ENCODE data around the gene DCAF8. TPM values are rescaled to one million over a fixed set of nuclear protein-coding genes. Genes with fewer than 3 reads are reported as not detected.

DCAF8 gene
- total RNA-seq, 6 experiments from 2014 or later, result 80.2 to 137 (median 110) TPM

- Histone ChIP-seq H3K27me3 (no peaks in the 10 kb centered on the region), H3K36me3 (no peaks in the 10 kb centered on the region), H3K27ac (peak overlapping the region; percentile 85 to 98 (median 97)), H3K4me3 (peak overlapping the region; percentile 83 to 92 (median 85)), H3K9me3 (no peaks in the 10 kb centered on the region), H3K4me1 (peaks cover 0 to 72% (median 19%) of the 10 kb centered on the region in 4 donors)
- 27% methylated on average over 6 of the region's 6 CpGs for WGBS (ENCODE audit: insufficient coverage, low coverage, low lambda C conversion rate, missing lambda C conversion rate)
- TF ChIP-seq POLR2A (IDR thresholded peaks at IDR 0.05) (no peak), CTCF (IDR thresholded peaks at IDR 0.05) (no peak)
- no peak for ATAC-seq
- no peak for DNase-seq
- intact Hi-C loops (cut with DNase I), result no loop called here
Measured at GRCh38 chr1:160260406-160261382, 1.7 kb downstream of the DCAF8 start.

DNA sequence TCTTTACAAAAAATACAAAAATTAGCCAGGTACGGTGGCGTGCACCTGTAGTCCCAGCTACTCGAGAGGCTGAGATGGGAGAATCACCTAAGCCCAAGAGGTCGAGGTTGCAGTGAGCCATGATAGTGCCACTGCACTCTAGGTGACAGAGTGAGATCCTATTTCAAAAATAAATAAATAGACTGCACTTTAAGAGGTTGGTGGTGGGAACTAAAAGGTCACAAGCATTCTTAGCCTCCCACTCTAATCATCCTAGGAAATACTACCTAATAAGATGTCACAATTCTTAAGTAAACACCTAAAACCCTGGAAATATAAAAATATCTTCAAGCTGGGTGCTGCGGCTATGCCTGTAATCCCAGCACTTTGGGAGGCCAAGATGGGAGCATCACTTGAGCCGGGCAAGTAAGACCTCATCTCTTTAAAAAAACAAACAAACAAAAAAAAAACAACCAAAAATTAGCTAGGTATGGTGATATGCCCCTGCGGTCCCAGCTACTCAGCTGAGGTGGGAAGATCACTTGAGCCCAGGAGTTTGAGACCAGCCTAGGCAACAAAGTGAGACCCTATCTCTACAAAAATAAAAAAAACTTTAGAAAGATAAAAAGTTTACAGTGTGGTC, 4.1 kb downstream of the DCAF8 start:
- intact Hi-C loops (cut with DNase I), result loop anchor here in 1 of 2 donors (10.0 kb wide), 1 partner anchor 63 kb away; the partner anchor contains the start of gene CASQ1
- ATAC-seq, result no peak

DNA sequence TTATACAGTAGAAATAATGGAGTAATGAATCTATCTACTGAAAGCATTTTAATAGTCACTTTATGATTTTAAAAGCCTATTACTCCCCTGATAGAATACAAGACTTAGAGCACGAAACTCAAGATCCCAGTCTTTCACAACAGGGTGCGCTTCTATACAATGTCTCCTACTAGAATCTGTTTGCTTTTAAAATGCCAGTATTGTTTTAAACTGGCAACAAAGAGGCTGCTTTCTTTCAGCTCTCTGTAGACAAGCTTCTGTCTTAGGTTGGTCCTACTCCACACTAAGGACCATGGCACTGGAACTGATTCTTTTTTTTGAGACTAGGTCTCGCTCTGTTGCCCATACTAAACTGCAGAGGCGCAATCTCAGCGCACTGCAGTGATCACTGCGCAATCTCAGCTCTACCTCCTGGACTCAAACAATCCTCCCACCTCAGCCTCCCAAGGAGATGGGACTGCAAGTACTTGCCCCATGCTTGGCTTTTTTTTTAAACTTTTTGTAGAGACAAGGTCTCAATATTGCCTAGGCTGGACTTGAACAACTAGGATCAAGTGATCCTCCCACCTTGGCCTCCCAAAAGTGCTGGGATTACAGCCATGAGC, 4.8 kb downstream of the DCAF8 start:
- no peak for TF ChIP-seq CTCF (IDR thresholded peaks at IDR 0.05)
- no peak for TF ChIP-seq POLR2A (IDR thresholded peaks at IDR 0.05)
- Histone ChIP-seq H3K9me3 (no peaks in the 10 kb centered on the region), H3K36me3 (peaks cover 0 to 5% (median 0%) of the 10 kb centered on the region in 4 donors), H3K4me3 (no peak overlapping the region), H3K27me3 (no peaks in the 10 kb centered on the region), H3K4me1 (peaks cover 0 to 50% (median 12%) of the 10 kb centered on the region in 4 donors), H3K27ac (no peak overlapping the region)
- WGBS (ENCODE audit: insufficient coverage, low coverage, low lambda C conversion rate, missing lambda C conversion rate), result 75% methylated on average over 6 of the region's 6 CpGs
- intact Hi-C loops (cut with DNase I), result loop anchor here in 1 of 2 donors (10.0 kb wide), 1 partner anchor 63 kb away; the partner anchor contains the start of gene CASQ1
- no peak for ATAC-seq
- DNase-seq, result no peak

More for the DNA sequence above, 4.1 kb downstream of the DCAF8 start:
- no peak overlapping the region for H3K27ac ChIP-seq
- no peaks in the 10 kb centered on the region for H3K27me3 ChIP-seq
- TF ChIP-seq POLR2A (IDR thresholded peaks at IDR 0.05), result no peak
- TF ChIP-seq CTCF (IDR thresholded peaks at IDR 0.05), result no peak
- no peaks in the 10 kb centered on the region for H3K9me3 ChIP-seq
- DNase-seq, result no peak
- H3K4me1 ChIP-seq, result peaks cover 0 to 51% (median 12%) of the 10 kb centered on the region in 4 donors
- 94% methylated on average over 7 of the region's 7 CpGs for WGBS (ENCODE audit: insufficient coverage, low coverage, low lambda C conversion rate, missing lambda C conversion rate)
- no peak overlapping the region for H3K4me3 ChIP-seq
- H3K36me3 ChIP-seq, result peaks cover 0 to 5% (median 0%) of the 10 kb centered on the region in 4 donors

DNA sequence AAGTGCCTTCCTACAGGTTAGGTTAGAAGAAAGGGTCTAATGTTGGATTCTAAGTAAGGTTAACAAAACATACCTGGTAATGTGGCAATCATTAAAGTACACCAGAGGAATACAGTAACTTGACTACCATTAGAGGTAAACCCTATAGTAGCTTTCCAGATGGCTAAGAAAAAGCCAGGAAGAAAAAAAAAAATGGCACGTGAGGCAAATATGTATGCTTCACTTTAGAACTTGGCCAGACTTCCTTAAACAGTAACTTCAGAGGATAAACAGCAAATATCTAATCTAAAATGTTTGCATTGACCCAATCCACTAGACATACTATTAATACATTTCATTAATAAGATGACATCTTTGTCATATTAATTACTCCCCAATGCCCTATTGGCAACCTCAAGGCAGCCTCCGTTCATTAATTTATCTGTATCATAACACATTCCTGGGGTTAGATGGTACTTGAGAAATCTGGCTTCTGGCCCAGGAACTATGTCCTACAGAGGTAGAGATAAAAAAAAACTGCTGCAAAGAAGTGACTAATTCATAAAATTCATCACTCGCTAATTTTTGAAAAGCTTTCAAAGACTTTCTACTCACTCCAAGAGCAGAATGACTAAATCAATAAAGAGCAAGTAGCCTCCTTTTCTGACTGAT, 5.8 kb downstream of the DCAF8 start:
- Histone ChIP-seq H3K9me3 (no peaks in the 10 kb centered on the region), H3K4me3 (no peak overlapping the region), H3K36me3 (peaks cover 0 to 5% (median 0%) of the 10 kb centered on the region in 4 donors), H3K4me1 (peaks cover 0 to 53% (median 13%) of the 10 kb centered on the region in 4 donors), H3K27me3 (no peaks in the 10 kb centered on the region), H3K27ac (no peak overlapping the region)
- WGBS (ENCODE audit: insufficient coverage, low coverage, low lambda C conversion rate, missing lambda C conversion rate), result 17% methylated on average over 3 of the region's 3 CpGs
- TF ChIP-seq CTCF (IDR thresholded peaks at IDR 0.05), result no peak
- no peak for TF ChIP-seq POLR2A (IDR thresholded peaks at IDR 0.05)
- intact Hi-C loops (cut with DNase I), result loop anchor here in 1 of 2 donors (10.0 kb wide), 1 partner anchor 62 kb away; the partner anchor contains the start of gene CASQ1
- DNase-seq, result no peak
- ATAC-seq, result no peak
